PC-3 (cell line): Measurements from ENCODE around the gene PPP1R12B.

ENCODE experiments used
- EZH2 ChIP-seq: fragments of 300-600 bp; sonication (generic); IDR thresholded peaks from one replicate; pipeline ENCODE4 v1.6.1; 2017; ENCODE audit warnings: antibody characterized with exemption, mild to moderate bottlenecking, low read length; ENCODE audit not compliant: unreplicated experiment
- TF ChIP-seq, protein P1 (sequence below): fragments of 300-600 bp; sonication (generic); conservative IDR thresholded peaks from 2 replicates; pipeline ENCODE4 v1.5.1; 2017; ENCODE audit warnings: antibody characterized with exemption, low read depth, mild to moderate bottlenecking, low read length

DNA sequence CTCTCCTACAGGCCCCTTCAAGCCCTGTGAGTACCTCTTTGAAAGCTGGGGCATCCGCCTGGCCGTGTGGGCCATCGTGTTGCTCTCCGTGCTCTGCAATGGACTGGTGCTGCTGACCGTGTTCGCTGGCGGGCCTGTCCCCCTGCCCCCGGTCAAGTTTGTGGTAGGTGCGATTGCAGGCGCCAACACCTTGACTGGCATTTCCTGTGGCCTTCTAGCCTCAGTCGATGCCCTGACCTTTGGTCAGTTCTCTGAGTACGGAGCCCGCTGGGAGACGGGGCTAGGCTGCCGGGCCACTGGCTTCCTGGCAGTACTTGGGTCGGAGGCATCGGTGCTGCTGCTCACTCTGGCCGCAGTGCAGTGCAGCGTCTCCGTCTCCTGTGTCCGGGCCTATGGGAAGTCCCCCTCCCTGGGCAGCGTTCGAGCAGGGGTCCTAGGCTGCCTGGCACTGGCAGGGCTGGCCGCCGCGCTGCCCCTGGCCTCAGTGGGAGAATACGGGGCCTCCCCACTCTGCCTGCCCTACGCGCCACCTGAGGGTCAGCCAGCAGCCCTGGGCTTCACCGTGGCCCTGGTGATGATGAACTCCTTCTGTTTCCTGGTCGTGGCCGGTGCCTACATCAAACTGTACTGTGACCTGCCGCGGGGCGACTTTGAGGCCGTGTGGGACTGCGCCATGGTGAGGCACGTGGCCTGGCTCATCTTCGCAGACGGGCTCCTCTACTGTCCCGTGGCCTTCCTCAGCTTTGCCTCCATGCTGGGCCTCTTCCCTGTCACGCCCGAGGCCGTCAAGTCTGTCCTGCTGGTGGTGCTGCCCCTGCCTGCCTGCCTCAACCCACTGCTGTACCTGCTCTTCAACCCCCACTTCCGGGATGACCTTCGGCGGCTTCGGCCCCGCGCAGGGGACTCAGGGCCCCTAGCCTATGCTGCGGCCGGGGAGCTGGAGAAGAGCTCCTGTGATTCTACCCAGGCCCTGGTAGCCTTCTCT, 30.3 kb upstream of the PPP1R12B start:
- TF ChIP-seq, protein P1, sequence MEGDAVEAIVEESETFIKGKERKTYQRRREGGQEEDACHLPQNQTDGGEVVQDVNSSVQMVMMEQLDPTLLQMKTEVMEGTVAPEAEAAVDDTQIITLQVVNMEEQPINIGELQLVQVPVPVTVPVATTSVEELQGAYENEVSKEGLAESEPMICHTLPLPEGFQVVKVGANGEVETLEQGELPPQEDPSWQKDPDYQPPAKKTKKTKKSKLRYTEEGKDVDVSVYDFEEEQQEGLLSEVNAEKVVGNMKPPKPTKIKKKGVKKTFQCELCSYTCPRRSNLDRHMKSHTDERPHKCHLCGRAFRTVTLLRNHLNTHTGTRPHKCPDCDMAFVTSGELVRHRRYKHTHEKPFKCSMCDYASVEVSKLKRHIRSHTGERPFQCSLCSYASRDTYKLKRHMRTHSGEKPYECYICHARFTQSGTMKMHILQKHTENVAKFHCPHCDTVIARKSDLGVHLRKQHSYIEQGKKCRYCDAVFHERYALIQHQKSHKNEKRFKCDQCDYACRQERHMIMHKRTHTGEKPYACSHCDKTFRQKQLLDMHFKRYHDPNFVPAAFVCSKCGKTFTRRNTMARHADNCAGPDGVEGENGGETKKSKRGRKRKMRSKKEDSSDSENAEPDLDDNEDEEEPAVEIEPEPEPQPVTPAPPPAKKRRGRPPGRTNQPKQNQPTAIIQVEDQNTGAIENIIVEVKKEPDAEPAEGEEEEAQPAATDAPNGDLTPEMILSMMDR, result no peak
- TF ChIP-seq EZH2, result no peak
